GM18873 (cell line): Measurements from ENCODE around the gene NTSR1.

ENCODE experiments used
- ATAC-seq: cut with Tn5 transposase; IDR thresholded peaks from one replicate; pipeline ENCODE4 v1.9.1; 2021; ENCODE audit warnings: mild to moderate bottlenecking, moderate library complexity, moderate number of reproducible peaks; ENCODE audit not compliant: unreplicated experiment, low FRiP score

NTSR1 gene

DNA sequence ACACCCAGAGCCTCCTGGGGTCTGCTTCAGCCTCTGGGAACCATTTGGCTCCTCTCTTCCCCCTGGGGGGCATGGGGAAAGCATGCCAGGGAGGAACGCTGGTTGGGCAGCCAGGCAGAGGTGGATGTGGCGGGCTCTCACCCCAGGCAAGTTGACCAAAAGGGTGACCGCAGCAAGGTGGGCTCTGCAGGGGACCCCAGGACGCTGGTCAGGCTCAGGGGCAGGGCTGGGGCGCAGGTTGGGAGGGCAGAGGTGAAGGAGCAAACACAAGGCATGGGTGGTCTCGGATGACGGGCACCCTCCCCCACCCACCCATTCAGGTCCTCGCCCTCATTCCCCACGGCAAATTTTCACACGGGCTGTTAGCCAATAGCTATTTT is 57.4 kb downstream of the NTSR1 start:
- ATAC-seq: no peak

DNA sequence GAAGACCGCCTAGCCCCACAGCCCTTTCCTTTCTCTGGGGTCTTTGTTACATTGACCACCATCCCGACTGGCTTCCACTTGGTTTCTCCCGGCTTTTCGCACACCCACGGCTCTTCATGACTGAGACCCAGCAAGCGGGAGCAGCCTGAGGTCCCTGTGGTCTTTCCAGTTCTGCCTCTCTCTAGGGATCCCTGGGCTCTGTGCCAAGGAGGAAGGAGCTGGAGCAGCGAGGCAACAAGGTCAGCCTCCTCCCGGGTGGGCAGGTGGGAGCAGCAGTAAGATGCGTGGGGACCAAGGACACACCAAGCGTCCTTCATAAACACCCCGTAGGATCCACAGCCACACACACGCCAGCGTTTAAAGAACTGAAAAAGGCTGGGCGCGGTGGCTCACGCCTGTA is 58.1 kb downstream of the NTSR1 start:
- no peak for ATAC-seq

DNA sequence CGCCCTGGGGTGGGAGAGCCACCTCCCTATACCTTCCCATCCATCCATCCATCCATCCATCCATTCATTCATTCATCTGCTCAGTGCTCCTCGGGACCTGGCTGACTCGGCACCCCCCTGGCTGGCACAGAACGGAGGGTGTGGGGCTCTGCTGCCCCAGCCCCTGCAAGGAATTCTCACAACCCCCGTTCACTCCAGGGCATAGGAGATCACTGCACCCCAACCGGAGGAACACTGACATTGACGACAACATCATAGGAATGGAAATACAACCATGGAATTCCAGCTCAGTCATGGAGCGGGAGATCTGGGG is 59.6 kb downstream of the NTSR1 start:
- no peak for ATAC-seq

DNA sequence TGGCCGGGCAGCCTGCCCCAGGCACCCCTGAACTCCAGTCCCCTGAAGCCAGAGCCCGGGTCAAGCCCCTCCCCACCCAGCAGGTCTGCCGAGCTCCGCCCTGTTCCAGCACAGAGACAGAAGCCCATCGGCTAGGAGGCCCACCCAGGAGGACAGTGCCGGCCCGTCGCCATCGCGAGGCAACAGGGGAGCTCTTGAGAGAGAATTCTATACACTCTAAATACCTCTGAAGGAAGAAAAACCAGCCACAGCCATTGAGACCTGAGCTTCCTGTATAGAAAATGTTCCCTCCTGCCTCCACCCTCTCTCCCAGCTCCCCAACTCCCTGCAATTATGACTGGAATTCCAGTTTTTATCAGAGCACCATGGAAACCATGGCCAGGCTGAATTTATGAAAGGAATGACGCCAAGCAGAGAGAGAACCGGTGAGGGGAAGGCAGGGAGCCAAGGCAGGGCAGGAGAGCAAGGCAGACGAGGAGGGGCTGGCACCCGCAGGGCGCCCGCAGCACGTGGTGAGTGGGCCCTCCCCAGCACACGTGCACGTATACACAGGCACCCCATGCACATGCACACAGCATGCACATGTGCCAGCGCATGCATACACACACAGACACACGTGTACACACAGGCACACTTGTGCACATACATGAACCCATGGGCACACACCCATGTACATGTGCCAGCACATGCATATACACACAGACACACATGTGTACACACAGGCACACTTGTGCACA is 60.1 kb downstream of the NTSR1 start:
- no peak for ATAC-seq

DNA sequence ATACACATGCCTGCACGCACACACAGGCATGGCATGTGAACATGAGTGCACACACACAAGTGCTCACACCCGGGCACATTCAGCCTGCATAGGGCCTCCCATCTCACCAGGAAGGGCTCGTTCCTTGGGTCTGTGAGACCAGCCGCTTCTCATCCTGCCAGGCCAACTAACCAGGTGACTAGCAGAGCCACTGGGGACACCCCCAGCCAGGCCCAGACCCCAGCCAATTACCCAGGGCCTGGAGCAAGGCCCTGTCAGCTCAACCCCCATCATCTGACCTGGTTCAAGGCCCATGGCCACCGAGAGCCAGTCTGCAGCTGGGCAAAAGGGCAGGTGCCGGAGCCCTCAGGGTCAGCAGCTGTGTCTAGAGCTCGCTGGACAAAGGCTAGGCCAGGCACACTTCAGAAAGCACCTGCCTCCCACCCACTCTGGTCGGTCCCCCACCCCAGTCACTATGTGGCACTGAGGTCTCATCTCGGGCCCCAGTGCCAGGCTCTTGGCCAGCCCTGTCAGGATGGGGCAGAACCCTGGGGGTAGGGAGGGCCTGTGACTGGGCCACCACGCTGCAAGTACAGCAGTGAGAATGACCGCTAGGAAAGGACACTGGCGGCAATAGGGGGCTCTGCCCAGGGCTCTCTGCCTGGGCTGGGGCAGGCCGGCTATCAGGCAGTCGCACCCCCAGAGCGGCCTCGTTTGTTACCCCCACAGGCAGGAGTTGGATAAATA is 60.9 kb downstream of the NTSR1 start:
- ATAC-seq: no peak

DNA sequence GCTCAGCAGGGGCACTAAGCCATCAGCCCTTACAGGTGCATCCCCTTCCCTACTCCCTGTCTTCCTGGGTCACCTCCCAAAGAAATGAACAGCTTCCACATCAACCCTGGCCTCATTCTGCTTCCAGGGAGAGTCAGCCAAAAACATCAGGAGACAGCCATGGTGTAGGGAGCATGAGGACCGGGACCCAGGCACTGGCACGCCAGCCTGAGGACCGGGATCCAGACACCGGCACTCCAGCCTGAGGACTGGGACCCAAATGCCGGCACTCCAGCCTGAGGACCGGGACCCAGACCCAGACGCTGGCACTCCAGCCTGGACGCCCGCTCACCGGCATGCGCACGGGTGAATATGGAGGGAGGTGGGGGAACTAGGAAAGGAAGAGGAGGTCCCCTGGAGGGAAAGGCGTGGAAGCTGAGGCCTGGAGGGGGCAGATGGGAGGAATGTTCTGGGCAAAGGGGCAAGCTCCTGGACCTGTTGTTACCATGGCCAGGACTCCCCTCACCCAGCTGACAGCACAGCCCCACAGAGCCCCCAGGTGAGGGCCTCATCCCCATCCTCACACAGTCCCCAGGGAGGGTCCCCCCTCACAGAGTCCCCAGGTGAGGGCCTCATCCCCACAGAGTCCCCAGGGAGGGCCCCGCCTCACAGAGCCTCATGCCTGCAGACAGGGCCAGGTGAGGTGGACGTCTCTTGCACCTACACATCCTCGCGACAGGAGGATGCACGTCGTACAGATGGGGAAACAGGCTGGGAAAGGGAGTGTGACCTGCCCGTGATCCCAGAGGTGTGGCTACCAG is 61.7 kb downstream of the NTSR1 start:
- no peak for ATAC-seq

DNA sequence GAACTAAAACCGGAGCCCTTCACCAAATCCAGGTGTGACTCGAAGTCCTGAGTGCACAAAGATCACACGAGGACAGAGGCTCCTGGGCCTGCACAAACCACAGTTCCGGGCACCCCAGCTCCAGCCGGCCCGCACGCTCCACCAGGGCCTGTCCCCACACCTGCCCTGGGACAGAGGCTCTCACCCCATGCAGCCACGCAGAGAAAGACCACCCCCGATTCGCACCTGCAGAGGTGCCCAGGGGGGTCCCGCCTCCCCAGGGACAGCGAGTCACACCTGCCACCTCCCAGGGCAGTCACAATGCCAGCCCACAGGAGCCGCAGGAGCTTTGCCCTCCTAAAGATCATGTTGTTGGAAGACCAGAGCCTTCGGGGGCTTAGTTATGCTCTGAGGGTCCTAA is 62.3 kb downstream of the NTSR1 start:
- ATAC-seq: no peak

DNA sequence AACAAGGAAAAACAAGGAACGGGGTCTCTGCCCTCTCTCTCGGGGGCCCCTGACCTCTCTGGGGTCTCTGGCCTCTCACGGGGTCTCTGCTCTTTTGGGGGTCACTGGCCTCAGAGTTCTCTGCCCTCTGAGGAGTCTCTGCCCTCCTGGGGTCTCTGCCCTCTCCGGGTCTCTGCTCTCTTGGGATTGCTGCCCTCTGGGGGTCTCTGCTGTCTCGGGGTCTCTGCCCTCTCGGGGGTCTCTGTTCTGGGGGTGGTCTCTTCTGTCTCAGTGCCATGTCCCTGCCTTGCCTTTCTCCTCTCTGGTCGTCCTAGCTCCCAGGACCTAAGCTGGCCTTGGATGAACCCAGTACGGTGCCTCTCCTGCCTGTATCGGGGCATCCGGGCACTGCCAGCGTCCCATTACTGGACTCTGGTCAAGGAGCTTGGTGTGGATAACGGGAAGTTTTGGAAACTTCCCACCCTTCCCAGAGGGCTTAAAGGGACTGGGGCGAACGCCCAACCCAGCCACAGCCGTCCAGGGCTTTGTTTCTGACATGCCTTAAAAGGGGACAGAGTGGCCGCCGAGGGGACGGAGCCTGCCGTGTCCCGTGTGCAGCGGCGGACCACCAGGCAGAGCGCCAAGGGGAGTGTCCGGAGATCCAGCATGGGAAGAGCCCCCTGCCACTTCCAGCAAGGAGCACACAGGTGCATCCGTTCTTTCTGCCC is 62.9 kb downstream of the NTSR1 start:
- no peak for ATAC-seq

DNA sequence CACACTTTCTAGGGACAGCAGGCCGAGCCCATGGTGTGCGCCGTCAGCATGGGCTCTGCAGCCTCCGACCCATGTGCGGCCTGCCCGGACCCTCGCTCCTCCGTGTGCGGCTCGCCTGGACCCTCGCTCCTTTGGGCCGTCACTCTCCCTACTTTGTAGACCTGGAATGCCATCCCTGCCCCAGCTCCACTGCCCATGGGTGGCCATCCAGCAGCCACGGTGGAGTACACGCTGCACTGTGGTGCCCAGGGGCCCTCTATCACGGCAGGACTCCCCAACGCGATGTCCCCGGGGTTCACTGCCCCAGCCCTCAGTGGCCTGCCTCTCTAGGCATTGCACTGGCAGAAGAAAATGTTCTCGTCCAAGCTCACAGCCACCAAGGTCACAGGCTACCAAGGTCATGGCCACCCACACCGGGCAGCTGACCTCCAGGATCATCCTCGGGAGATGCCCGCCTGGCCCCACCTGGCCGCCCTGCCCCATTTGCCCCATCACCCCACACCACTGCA is 63.5 kb downstream of the NTSR1 start:
- no peak for ATAC-seq

DNA sequence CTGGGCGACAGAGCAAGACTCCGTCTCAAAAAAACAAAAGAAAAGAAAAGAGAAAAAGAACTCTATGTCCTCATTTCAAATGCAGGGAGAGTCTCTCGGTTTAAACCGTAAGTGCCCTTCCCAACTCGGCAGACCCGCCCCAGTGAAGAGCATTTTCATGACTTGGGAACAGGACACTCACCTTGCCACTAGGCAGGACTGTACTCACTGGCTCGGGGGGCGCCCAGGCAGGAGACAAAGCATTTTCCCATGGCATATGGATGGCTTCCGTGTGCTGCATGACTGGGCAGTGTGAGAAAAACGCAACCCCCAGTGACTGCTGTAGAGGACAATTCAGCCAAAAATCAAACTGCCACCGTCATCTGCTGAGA is 64.0 kb downstream of the NTSR1 start:
- no peak for ATAC-seq

DNA sequence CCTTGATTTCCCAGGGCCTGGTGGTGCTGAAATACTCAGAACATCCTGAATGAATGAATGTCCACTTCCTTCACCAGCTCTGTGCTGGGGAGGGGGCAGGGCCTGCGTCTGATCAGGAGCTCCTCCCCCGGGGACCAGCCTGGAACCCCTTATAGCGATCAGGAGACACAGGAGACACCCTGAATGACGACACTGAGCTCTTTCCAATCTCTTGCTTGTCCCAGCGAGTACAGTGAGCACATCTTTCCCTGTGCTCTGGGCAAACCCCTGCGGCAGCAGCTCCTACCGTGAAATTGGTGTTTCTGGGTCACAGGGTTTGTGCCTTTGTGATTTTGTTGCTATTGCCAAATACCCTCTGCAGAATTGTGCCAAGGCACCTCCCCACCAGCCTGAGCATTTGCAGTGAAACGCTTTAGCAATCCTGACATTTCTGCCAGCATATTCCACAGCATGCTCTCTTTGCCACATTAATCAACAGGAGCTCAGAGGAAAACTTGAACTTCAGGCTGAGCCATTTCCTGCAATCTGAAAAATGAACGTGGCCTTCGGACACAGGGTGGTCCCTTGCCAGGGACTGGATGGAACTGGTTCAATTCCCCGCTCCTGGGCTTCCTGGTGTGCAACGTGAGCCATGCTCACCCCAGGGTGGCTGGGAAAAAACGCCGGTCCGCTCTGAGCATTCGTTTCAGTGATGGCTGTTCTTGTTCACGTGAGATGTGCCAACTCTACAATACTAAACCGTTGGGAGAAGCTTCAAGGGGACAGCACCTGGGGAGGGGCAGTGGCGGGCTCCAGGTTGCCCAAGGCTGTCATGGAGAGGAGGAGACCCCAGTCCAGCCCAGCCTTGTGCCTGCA is 64.6 kb downstream of the NTSR1 start:
- ATAC-seq: no peak

DNA sequence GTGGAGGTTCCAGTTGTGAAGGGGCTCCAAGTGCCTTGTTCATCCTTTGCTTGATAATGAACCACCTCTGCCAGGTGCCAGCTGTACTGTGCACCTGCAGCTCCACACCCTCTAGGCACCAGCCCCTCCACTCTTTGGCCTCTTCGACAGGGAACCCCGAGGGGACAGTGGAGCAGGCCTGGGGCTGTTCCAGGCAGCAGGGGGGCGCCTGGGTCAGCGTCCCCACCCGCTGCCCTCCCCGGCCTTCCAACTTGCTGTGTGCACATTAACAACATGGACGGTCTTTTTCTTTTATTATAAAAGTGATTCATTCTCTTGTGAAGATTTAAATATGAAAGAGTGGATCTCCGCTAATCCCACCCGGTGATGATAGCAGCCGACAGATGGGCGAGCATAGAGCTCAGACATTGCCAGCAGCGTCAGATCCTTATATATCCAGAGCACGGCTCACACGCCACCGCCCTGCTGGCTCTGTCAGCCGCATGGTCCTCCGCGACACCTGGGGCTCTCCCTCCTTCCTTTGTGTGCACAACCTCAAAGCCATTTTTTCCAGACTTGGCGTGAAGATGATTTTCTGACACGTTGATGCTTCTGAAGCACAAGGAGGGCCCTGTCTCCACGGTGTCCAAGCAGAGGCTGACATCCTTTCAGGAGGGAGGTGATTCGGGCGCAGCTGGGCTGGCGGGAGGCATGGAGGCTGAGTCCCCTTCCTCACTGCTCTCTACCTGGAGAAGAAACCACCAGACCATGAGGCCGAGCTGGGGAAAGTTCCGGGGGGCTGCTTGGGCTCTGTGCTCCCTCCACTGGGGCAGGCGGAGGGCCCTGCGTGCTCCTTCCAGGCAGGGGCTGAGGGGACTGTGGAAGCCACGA is 65.4 kb downstream of the NTSR1 start:
- ATAC-seq: no peak

DNA sequence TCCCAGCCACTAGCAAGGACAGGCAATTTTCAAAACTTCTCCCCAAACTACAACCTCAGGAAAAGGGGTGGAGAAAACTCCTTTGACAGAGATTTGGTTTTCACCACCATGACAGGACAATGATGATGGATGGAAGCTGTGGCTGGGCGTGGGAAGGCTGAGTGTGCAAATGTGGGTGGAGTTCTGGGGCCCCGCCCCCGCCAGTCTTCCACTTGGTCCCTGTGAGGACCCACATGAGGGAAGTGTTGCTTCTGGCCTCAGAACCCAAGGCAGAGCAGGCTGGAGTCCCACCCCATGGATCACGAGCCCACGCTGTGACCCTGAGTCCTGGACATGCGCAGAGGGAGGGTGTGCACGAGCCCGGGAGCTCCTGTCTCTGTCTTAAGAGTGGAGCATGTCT is 66.1 kb downstream of the NTSR1 start:
- ATAC-seq: no peak

DNA sequence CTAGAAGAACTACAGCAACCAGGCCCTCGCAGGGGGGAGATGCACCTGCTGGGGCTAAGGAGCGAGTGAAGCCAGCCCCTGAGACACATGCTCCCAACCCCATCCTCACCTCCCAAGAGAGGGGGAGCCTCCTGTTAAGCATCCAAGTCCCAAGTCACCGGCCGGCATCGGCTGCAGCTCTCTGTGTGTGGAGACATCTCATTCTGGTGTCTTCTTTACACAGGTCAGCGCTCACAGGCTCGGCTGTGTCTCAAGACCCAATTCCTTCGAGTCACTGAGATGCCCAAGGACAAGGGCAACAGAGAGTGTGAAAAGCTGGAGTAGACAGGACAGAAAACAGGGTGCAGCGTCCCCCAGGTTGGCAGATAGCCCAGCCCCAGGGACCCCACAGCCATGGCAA is 66.6 kb downstream of the NTSR1 start:
- ATAC-seq: no peak

DNA sequence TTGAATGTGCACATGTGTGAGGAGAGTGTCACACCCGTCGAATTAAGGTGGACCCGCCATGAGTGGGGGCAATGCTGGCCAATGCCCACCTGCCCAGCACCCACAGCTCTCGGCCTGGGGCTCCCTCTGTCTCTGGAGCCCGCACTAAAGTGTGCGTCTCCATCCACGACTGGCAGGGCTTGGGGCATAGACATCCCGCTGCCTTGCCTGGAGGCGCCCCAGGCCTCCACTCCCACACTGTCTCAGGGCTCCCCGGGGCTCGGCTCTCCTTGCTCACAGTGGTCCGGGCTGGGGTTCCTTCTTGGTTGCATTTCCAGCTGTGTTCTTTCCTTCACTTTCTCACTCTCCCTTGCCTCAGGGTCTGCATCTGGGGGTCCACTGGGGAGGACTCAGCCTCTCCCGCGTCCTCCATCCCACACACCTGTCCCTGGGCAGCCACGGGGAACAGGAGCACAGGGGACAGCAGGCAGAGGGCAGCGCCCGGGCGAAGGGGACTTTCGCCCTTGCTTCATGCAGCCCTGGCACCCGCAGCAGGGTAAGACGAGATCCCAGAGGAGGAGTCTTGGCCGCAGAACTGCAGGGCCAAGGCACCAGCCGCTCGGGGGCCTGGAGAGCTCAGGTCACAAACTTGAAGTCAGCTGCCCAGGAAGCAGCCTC is 67.5 kb downstream of the NTSR1 start:
- ATAC-seq: no peak

DNA sequence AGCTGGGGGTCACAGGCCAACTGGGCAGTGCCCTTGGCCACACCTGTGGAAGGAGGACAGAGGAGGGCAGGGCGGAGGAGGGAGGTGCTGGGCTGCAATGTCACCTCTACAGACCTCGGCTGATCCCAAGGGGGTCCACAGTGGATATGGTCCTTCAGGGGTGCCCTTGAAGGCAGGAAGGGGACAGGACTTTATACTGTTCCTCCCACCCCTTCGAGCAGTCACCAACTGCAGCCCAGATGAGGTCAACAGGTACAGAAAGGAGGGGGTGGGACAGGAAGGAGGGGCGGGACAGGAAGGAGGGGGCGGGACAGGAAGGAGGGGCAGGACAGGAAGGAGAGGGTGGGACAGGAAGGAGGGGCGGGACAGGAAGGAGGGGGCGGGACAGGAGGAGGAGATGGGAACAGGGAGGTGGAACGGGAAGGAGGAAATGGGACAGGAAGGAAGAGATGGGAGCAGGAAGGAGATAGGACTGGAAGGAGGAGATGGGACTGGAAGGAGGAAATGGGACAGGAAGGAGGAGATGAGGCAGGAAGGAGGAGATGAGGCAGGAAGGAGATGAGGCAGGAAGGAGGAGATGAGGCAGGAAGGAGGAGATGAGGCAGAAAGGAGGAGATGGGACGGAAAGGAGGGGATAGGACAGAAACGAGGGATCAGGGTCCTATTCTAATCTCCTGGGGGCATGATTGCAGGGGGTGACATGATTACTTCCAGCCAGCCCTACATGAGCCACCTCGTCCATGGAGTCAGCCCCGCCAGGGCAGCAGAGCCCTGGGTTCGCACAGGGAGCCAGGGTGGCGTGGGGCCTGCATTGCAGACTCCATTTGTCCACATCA is 68.3 kb downstream of the NTSR1 start:
- ATAC-seq: no peak

DNA sequence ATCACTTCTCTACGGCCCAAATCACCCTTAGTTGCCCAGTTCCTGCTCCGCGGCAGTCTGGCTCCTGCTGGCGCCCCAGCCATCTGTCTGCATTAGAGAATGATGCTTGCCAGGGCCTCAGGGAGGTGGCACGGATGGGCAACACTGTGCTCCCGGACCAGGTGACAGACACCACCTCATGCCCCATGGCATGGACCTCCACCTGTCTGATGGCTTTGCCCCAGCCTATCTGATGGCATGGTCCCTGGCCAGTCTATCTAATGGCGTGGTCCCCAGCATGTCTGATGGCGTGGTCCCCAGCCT is 68.8 kb downstream of the NTSR1 start:
- ATAC-seq: no peak

DNA sequence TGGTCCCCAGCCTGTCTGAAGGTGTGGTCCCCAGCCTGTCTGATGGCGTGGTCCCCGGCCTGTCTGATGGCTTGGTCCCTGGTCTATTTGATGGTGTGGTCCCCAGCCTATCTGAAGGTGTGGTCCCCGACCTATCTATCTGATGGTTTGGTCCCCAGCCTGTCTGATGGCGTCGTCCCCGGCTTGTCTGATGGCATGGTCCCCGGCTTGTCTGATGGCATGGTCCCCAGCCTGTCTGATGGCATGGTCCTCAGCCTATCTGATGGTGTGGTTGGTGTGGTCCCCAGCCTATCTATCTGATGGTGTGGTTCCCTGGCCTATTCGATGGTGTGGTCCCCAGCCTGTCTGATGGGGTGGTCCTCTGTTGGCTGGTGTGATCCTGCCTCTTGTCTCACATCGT is 69.4 kb downstream of the NTSR1 start:
- no peak for ATAC-seq
